Measurements from ENCODE around the gene DDX3X.

GRCh38 chrX:41397768-41398167 lies 63.8 kb downstream of the DDX3X start:
- TF ChIP-seq CTCF (IDR thresholded peaks at IDR 0.05 in 2 of 3, conservative IDR thresholded peaks at IDR 0.05 in 1 of 3; ENCODE audit: control insufficient read depth in 2 of 3, extremely low read depth in 1 of 3, insufficient read depth in 1 of 3, low read depth in 3 of 3, low read length in 3 of 3) (no peak), POLR2A (IDR thresholded peaks at IDR 0.05; ENCODE audit: low read depth, low read length) (no peak), MXI1 (IDR thresholded peaks at IDR 0.05; ENCODE audit: low read depth, low read length) (no peak), NFYB (IDR thresholded peaks at IDR 0.05; ENCODE audit: insufficient read depth, low read depth, low read length) (no peak), CHD2 (IDR thresholded peaks at IDR 0.05; ENCODE audit: borderline replicate concordance, low read depth, low read length) (no peak), FOXM1 (IDR thresholded peaks at IDR 0.05; ENCODE audit: low read depth, low read length) (no peak), BCL11A (IDR thresholded peaks at IDR 0.05; ENCODE audit: low read depth, low read length) (no peak), SIN3A (IDR thresholded peaks at IDR 0.05; ENCODE audit: low read depth, low read length) (no peak), POU2F2 (IDR thresholded peaks at IDR 0.05; ENCODE audit: borderline replicate concordance, low read depth, low read length) (no peak), GABPA (IDR thresholded peaks at IDR 0.05; ENCODE audit: low read depth) (no peak)
- TF ChIP-seq, protein P1, sequence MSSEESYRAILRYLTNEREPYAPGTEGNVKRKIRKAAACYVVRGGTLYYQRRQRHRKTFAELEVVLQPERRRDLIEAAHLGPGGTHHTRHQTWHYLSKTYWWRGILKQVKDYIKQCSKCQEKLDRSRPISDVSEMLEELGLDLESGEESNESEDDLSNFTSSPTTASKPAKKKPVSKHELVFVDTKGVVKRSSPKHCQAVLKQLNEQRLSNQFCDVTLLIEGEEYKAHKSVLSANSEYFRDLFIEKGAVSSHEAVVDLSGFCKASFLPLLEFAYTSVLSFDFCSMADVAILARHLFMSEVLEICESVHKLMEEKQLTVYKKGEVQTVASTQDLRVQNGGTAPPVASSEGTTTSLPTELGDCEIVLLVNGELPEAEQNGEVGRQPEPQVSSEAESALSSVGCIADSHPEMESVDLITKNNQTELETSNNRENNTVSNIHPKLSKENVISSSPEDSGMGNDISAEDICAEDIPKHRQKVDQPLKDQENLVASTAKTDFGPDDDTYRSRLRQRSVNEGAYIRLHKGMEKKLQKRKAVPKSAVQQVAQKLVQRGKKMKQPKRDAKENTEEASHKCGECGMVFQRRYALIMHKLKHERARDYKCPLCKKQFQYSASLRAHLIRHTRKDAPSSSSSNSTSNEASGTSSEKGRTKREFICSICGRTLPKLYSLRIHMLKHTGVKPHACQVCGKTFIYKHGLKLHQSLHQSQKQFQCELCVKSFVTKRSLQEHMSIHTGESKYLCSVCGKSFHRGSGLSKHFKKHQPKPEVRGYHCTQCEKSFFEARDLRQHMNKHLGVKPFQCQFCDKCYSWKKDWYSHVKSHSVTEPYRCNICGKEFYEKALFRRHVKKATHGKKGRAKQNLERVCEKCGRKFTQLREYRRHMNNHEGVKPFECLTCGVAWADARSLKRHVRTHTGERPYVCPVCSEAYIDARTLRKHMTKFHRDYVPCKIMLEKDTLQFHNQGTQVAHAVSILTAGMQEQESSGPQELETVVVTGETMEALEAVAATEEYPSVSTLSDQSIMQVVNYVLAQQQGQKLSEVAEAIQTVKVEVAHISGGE (CRISPR knock-in tag; IDR thresholded peaks at IDR 0.05) = no peak

All from GM12878 (cell line).